ENCODE data around the gene AFF2. TPM values are rescaled to one million over a fixed set of nuclear protein-coding genes. Genes with fewer than 3 reads are reported as not detected.

The AFF2 gene
- total RNA-seq, 2 donors from 2014 or later = 7.4 to 16.6 TPM

- Histone ChIP-seq H3K4me1 (ENCODE audit: control insufficient read depth in 1 of 2, low read depth in 2 of 2) (no peaks in the 10 kb centered on the region), H3K27ac (no peak overlapping the region), H3K9me3 (no peaks in the 10 kb centered on the region), H3K36me3 (no peaks in the 10 kb centered on the region), H3K27me3 (replicated peaks; ENCODE audit: insufficient read depth) (no peaks in the 10 kb centered on the region), H3K4me3 (no peak overlapping the region)
- ATAC-seq (ENCODE audit: insufficient number of reproducible peaks, low FRiP score, low read depth) (no peak), DNase-seq (ENCODE audit: low spot score) (no peak)
- TF ChIP-seq CTCF (IDR thresholded peaks at IDR 0.05) = no peak
Measured at GRCh38 chrX:148956352-148956751, 455.9 kb downstream of the AFF2 start.

- H3K4me1 ChIP-seq (ENCODE audit: control insufficient read depth in 1 of 2, low read depth in 2 of 2) = no peaks in the 10 kb centered on the region
Measured at GRCh38 chrX:148958901-148959300, 458.5 kb downstream of the AFF2 start.

GRCh38 chrX:148960060-148960459, 459.6 kb downstream of the AFF2 start:
- H3K36me3 ChIP-seq = no peaks in the 10 kb centered on the region
- no peak overlapping the region for H3K27ac ChIP-seq
- H3K4me1 ChIP-seq (ENCODE audit: control insufficient read depth in 1 of 2, low read depth in 2 of 2) = no peaks in the 10 kb centered on the region
- no peak overlapping the region for H3K4me3 ChIP-seq
- no peaks in the 10 kb centered on the region for H3K27me3 ChIP-seq (replicated peaks; ENCODE audit: insufficient read depth)
- H3K9me3 ChIP-seq = no peaks in the 10 kb centered on the region
- ATAC-seq (ENCODE audit: insufficient number of reproducible peaks, low FRiP score, low read depth) (no peak), DNase-seq (ENCODE audit: low spot score) (no peak)
- TF ChIP-seq CTCF (IDR thresholded peaks at IDR 0.05) = no peak

More at GRCh38 chrX:148958901-148959300, 458.5 kb downstream of the AFF2 start:
- H3K9me3 ChIP-seq = no peaks in the 10 kb centered on the region
- DNase-seq (ENCODE audit: low spot score) = no peak
- H3K27ac ChIP-seq = no peak overlapping the region
- no peaks in the 10 kb centered on the region for H3K27me3 ChIP-seq (replicated peaks; ENCODE audit: insufficient read depth)
- no peak for TF ChIP-seq CTCF (IDR thresholded peaks at IDR 0.05)
- ATAC-seq (ENCODE audit: insufficient number of reproducible peaks, low FRiP score, low read depth) = no peak
- H3K4me3 ChIP-seq = no peak overlapping the region
- no peaks in the 10 kb centered on the region for H3K36me3 ChIP-seq

- Histone ChIP-seq H3K9me3 (no peaks in the 10 kb centered on the region), H3K27ac (no peak overlapping the region), H3K4me3 (no peak overlapping the region), H3K27me3 (replicated peaks; ENCODE audit: insufficient read depth) (no peaks in the 10 kb centered on the region), H3K36me3 (no peaks in the 10 kb centered on the region), H3K4me1 (ENCODE audit: control insufficient read depth in 1 of 2, low read depth in 2 of 2) (no peaks in the 10 kb centered on the region)
- DNase-seq (ENCODE audit: low spot score) = no peak
- no peak for ATAC-seq (ENCODE audit: insufficient number of reproducible peaks, low FRiP score, low read depth)
- TF ChIP-seq CTCF (IDR thresholded peaks at IDR 0.05) = no peak
Measured at GRCh38 chrX:148961985-148962384, 461.6 kb downstream of the AFF2 start.

- TF ChIP-seq CTCF (IDR thresholded peaks at IDR 0.05) = no peak
Measured at GRCh38 chrX:148976571-148977400, 476.4 kb downstream of the AFF2 start.

More at GRCh38 chrX:148976571-148977400, 476.4 kb downstream of the AFF2 start:
- no peak overlapping the region for H3K27ac ChIP-seq
- H3K4me3 ChIP-seq = no peak overlapping the region
- H3K36me3 ChIP-seq = no peaks in the 10 kb centered on the region
- H3K27me3 ChIP-seq (replicated peaks; ENCODE audit: insufficient read depth) = no peaks in the 10 kb centered on the region
- no peak for ATAC-seq (ENCODE audit: insufficient number of reproducible peaks, low FRiP score, low read depth)
- no peak for DNase-seq (ENCODE audit: low spot score)
- H3K9me3 ChIP-seq = no peaks in the 10 kb centered on the region
- no peaks in the 10 kb centered on the region for H3K4me1 ChIP-seq (ENCODE audit: control insufficient read depth in 1 of 2, low read depth in 2 of 2)

All from thoracic aorta (tissue), 2 donors.